Suprapubic skin (tissue), 4 donors: Measurements from ENCODE around the gene AP1G2.

Experiments
- POLR2A ChIP-seq, 2 donors: fragments of 450-650 bp; IDR thresholded peaks; one replicate each; pipeline ENCODE4 v1.6.1; 2017; ENCODE audit warnings: antibody characterized with exemption in 2 of 2, mild to moderate bottlenecking in 2 of 2, moderate library complexity in 2 of 2
- POLR2AphosphoS5 ChIP-seq, 3 donors: sonication (generic); formaldehyde crosslinking; IDR thresholded peaks; one replicate each; pipeline ENCODE4 v1.6.1; 2017; ENCODE audit warnings: antibody characterized with exemption in 3 of 3

DNA sequence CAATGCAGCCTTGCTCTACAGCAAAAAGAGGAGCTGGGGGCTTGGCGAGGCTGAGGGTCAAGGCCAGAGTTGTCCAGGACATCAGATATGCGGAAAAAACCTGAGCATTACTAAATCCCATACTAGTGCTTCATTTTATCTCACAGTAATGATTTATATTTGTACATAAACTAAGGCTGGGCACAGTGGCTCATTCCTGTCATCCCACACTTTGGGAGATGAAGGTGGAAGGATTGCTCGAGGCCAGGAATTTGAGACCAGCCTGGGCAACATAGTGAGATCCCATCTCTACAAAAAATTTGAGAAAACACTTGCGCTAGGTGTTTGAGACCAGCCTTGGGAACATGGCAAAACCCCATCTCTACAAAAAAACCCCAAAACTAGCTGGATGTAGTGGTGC is 22.6 kb upstream of the AP1G2 start:
- TF ChIP-seq POLR2AphosphoS5 (IDR thresholded peaks at IDR 0.05) (no peak), POLR2A (IDR thresholded peaks at IDR 0.05) (no peak)
